DND-41 (cell line): ENCODE measurements around the gene HOXC6.

ENCODE experiments used
- ATAC-seq: fragments of 200-7000 bp; cut with Tn5 transposase; 3 replicates; pipeline ENCODE4 v1.9.1; 2021; ENCODE audit warnings: low read depth; ENCODE audit not compliant: insufficient read depth
- DNase-seq: peaks from one replicate; pipeline ENCODE4 v3.0.0-alpha.2; 2020
- H2AFZ ChIP-seq: 2 replicates; pipeline ENCODE4 v1.6.0; 2012; ENCODE audit warnings: low read depth, low read length
- H3K27ac ChIP-seq: 2 replicates; pipeline ENCODE4 v1.5.1; 2012; ENCODE audit warnings: low read length, inconsistent platforms
- H3K27me3 ChIP-seq: fragments of 200-600 bp; sonication (generic); 2 replicates; pipeline ENCODE4 v1.6.0; 2012; ENCODE audit warnings: low read length, mild to moderate bottlenecking, inconsistent platforms; ENCODE audit not compliant: insufficient read depth, poor library complexity
- H3K36me3 ChIP-seq: 2 replicates; pipeline ENCODE4 v1.5.1; 2012; ENCODE audit warnings: low read length, inconsistent platforms; ENCODE audit not compliant: insufficient read depth
- H3K4me1 ChIP-seq: 2 replicates; pipeline ENCODE4 v1.5.1; 2012; ENCODE audit warnings: mild to moderate bottlenecking, low read length; ENCODE audit not compliant: insufficient read depth
- H3K4me2 ChIP-seq: 2 replicates; pipeline ENCODE4 v1.6.0; 2012; ENCODE audit warnings: mild to moderate bottlenecking, moderate library complexity, low read length, inconsistent platforms; ENCODE audit not compliant: insufficient read depth
- H3K4me3 ChIP-seq, 2 experiments: fragments of 200-600 bp in 1 of 2; shearing (Covaris generic) in 1 of 2; 2 replicates each; pipeline ENCODE4 v1.5.1; 2012 to 2016; ENCODE audit warnings: inconsistent platforms in 2 of 2, low read length in 2 of 2, mild to moderate bottlenecking in 2 of 2, low read depth in 1 of 2, moderate library complexity in 1 of 2
- H3K79me2 ChIP-seq: 2 replicates; pipeline ENCODE4 v1.6.0; 2012; ENCODE audit warnings: low read length, inconsistent platforms; ENCODE audit not compliant: insufficient read depth
- H3K9ac ChIP-seq: 2 replicates; pipeline ENCODE4 v1.6.0; 2012; ENCODE audit warnings: low read depth, mild to moderate bottlenecking, inconsistent platforms, low read length, moderate library complexity
- H3K9me3 ChIP-seq: 2 replicates; pipeline ENCODE4 v1.5.1; 2012; ENCODE audit warnings: low read length, moderate library complexity, mild to moderate bottlenecking, inconsistent platforms; ENCODE audit not compliant: insufficient read depth, severe bottlenecking
- H4K20me1 ChIP-seq: 2 replicates; pipeline ENCODE4 v1.6.0; 2012; ENCODE audit warnings: low read length; ENCODE audit not compliant: insufficient read depth
- CTCF ChIP-seq: IDR thresholded peaks from 2 replicates; pipeline ENCODE4 v1.5.1; 2012; ENCODE audit warnings: borderline replicate concordance, low read length, moderate library complexity, mild to moderate bottlenecking; ENCODE audit not compliant: poor library complexity, severe bottlenecking; ENCODE audit errors: extremely low read depth
- EZH2 ChIP-seq: IDR thresholded peaks from 3 replicates; pipeline ENCODE4 v1.6.1; 2012; ENCODE audit warnings: borderline replicate concordance, low read depth, mild to moderate bottlenecking, moderate library complexity, low read length, inconsistent platforms; ENCODE audit not compliant: severe bottlenecking

HOXC6 gene

GRCh38 chr12:54042970-54043853 lies 15.0 kb downstream of the HOXC6 start:
- no peak overlapping the region for H3K4me2 ChIP-seq
- no peak overlapping the region for H3K9ac ChIP-seq
- ATAC-seq: no peak
- H3K9me3 ChIP-seq: no peaks in the 10 kb centered on the region
- no peaks in the 10 kb centered on the region for H4K20me1 ChIP-seq
- H3K4me3 ChIP-seq: no peak overlapping the region
- no peak for TF ChIP-seq CTCF
- TF ChIP-seq EZH2: no peak
- no peaks in the 10 kb centered on the region for H3K79me2 ChIP-seq
- H3K27me3 ChIP-seq: peaks cover 44% of the 10 kb centered on the region
- H2AFZ ChIP-seq: no peak overlapping the region
- peaks cover 9% of the 10 kb centered on the region for H3K4me1 ChIP-seq
- H3K36me3 ChIP-seq: no peaks in the 10 kb centered on the region
- no peak for DNase-seq
- H3K27ac ChIP-seq: no peak overlapping the region

- H3K4me3 ChIP-seq: no peak overlapping the region
- peaks cover 45% of the 10 kb centered on the region for H3K27me3 ChIP-seq
- H3K9ac ChIP-seq: no peak overlapping the region
- no peaks in the 10 kb centered on the region for H3K36me3 ChIP-seq
- no peak overlapping the region for H2AFZ ChIP-seq
- TF ChIP-seq EZH2: no peak
- TF ChIP-seq CTCF: no peak
- no peak overlapping the region for H3K27ac ChIP-seq
- H3K4me2 ChIP-seq: no peak overlapping the region
- peaks cover 9% of the 10 kb centered on the region for H3K4me1 ChIP-seq
- ATAC-seq: no peak
- H3K79me2 ChIP-seq: no peaks in the 10 kb centered on the region
- no peak for DNase-seq
- no peaks in the 10 kb centered on the region for H4K20me1 ChIP-seq
- H3K9me3 ChIP-seq: no peaks in the 10 kb centered on the region
Measured at GRCh38 chr12:54044425-54045103, 16.3 kb downstream of the HOXC6 start.

GRCh38 chr12:54045401-54045800 lies 17.2 kb downstream of the HOXC6 start:
- peaks cover 9% of the 10 kb centered on the region for H3K4me1 ChIP-seq
- no peaks in the 10 kb centered on the region for H3K79me2 ChIP-seq
- no peak overlapping the region for H2AFZ ChIP-seq
- H4K20me1 ChIP-seq: no peaks in the 10 kb centered on the region
- no peak overlapping the region for H3K4me2 ChIP-seq
- peaks cover 45% of the 10 kb centered on the region for H3K27me3 ChIP-seq
- DNase-seq: no peak
- TF ChIP-seq CTCF (no peak), EZH2 (no peak)
- ATAC-seq: no peak
- H3K27ac ChIP-seq: no peak overlapping the region
- H3K9ac ChIP-seq: no peak overlapping the region
- H3K36me3 ChIP-seq: no peaks in the 10 kb centered on the region
- H3K4me3 ChIP-seq: no peak overlapping the region
- no peaks in the 10 kb centered on the region for H3K9me3 ChIP-seq
